D721Med (cell line): ENCODE data around the gene TMEM33.

Experiments
- DNase-seq: peaks from one replicate; pipeline ENCODE4 v3.0.0; 2011; ENCODE audit warnings: low spot score; ENCODE audit not compliant: insufficient read length
- FAIRE-seq: peaks from 2 replicates; lab custom pipeline; 2011; peaks lifted over from hg19 to GRCh38; lab: Jason Lieb, UNC
- TF ChIP-seq, protein P1 (sequence below): IDR thresholded peaks from 2 replicates; pipeline ENCODE4 v1.5.1; 2012; ENCODE audit warnings: mild to moderate bottlenecking, control low read depth; ENCODE audit not compliant: insufficient read depth; ENCODE audit errors: missing control alignments

Gene TMEM33

DNA sequence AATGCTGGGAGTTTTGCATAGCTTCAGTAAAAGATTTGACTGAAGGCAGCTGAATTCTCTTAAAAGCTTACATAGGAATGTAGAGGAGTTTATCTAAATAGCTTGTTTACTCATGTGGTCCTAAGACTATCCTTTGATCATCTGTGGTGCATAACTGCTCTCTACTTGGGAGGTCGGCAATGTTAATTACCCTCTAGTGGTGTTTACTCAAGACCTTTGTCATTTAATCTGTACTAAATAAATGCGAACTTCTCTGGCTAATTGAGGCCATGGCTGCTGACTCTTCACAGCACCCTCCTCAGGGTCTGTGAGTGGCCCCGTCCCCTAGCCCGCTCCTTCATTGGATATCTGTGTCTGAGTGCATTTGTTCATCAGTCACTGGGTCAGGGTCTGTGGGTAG lies 13.8 kb upstream of the TMEM33 start:
- FAIRE-seq (no peak), DNase-seq (no peak)
- TF ChIP-seq, protein P1, sequence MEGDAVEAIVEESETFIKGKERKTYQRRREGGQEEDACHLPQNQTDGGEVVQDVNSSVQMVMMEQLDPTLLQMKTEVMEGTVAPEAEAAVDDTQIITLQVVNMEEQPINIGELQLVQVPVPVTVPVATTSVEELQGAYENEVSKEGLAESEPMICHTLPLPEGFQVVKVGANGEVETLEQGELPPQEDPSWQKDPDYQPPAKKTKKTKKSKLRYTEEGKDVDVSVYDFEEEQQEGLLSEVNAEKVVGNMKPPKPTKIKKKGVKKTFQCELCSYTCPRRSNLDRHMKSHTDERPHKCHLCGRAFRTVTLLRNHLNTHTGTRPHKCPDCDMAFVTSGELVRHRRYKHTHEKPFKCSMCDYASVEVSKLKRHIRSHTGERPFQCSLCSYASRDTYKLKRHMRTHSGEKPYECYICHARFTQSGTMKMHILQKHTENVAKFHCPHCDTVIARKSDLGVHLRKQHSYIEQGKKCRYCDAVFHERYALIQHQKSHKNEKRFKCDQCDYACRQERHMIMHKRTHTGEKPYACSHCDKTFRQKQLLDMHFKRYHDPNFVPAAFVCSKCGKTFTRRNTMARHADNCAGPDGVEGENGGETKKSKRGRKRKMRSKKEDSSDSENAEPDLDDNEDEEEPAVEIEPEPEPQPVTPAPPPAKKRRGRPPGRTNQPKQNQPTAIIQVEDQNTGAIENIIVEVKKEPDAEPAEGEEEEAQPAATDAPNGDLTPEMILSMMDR, result no peak

DNA sequence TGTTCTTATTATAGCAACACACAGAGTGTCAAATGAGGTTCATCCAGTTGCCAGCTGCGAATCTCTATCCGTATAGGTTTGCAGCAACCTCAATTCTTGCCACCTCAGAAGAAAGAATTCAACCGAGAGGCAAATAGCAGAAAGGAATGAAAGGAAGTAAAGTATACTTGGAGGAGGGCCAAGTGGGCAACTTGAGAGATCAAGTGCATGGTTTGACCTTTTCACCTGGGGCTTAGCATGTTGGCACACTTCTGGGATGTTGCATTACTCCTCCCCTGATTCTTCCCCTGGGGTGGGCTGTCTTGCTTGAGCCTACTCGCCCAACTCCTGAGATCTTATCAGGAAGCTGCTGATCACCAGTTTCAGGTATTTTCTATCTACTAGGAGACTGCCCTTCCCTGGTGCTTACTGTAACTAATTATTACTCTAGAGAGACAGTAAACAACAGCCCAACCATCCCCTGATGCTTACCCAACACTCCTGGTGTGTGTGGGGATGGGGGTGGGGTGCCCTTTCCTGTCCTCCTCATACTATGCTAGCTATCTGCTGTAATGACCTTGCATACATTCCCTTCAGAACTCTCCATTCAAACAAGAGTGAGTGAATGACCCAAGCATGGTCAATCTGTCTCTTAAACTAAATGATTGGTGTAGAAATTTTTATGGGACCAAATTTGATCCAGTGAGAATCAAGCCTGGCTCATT lies 7.3 kb upstream of the TMEM33 start:
- TF ChIP-seq, protein P1, result no peak
- no peak for FAIRE-seq
- no peak for DNase-seq

DNA sequence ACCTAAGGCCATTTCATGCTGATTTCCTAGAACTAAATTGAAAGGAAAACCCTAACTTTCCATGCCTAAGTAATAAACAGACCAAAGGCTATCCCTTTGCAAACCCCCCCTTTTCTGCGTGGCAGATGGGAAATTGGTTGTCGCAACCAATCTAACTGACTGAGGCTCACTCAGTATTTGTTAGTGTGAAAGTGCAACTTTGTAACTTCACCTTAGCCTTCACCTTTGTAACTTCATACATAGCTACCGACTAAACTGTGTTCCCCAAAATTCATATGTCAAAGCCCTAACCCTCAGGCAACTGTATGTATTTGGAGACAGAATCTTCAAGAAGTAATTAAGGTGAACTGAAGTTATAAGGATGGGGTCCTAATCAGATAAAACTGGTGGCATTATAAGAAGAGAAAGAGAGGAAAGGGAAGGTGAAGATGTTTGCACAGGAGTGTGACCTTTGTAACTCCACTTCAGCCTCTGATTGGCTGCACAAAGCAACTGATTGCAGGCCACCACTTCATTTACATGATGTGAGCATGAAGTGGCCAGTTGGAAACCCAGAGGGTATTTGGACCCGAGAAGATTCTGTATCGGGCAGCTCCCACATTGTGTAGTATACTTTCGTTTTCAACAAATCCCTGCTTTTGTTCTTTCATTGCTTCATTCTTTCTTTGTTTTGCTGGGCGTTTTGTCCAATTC lies 4.9 kb upstream of the TMEM33 start:
- DNase-seq, result no peak

DNA sequence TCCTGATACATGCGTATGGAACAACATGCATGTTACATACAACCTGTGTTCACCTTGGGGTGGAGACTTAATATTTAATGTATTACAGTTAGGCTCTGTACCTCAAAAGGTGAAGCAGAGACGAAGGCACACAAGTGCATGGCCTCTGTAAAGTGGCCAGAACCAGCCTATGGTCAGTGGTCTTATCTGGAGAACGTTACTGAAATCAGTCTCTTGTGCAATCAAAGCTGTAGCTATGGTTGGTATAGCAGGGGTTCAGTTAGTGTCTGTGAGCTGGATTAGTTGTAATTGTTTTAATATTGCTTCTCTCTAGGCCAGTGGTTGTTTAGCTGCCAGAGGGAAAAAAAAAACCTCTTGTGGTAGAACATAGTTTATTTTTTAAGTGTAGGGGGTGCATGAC lies 2.2 kb upstream of the TMEM33 start:
- TF ChIP-seq, protein P1, result no peak
- DNase-seq (no peak), FAIRE-seq (no peak)

More for the DNA sequence above, 4.9 kb upstream of the TMEM33 start:
- FAIRE-seq, result no peak
- TF ChIP-seq, protein P1, result no peak

DNA sequence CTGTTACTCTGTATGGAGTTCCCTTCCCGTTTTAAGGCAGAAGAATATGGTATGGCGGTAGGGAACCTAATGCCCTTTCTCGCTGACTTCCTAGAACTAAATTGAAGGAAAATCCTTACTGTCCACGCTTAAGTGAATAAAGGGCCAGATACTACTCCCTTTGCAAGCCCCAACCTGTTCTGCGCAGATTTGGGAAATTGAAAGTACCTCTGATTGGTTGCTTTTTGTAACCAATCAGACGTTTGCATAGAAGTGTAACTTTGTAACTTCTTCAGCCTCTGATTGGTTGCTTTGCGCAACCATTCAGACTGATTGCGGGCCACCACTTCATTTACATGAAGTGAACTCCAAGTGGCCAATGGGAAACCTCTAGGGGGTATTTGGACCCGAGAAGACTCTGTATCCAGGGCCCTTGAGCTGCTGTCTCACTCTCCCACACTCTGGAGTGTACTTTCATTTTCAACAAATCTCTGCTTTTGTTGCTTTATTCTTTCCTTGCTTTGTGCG lies 1.2 kb upstream of the TMEM33 start:
- FAIRE-seq (no peak), DNase-seq (no peak)
- TF ChIP-seq, protein P1, result no peak

DNA sequence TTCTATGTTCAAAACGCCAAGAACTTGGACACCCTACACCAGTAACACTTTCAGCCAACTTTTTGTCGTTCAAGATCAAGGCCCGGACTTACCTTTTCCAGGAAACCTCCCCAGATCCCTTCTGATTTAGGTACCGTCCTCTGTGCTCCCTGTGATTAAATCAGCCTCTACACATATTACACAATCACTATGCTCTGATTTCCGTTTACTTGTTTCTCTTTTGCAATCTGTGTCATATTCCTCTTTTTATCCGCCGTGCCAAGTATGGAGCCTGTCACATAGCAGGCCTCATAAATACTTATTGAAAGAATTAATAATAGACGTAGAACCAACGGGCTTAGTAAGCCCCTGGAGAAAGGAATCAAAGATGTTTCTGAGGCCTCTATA lies 722 bp upstream of the TMEM33 start:
- TF ChIP-seq, protein P1, result no peak
- no peak for DNase-seq
- no peak for FAIRE-seq

DNA sequence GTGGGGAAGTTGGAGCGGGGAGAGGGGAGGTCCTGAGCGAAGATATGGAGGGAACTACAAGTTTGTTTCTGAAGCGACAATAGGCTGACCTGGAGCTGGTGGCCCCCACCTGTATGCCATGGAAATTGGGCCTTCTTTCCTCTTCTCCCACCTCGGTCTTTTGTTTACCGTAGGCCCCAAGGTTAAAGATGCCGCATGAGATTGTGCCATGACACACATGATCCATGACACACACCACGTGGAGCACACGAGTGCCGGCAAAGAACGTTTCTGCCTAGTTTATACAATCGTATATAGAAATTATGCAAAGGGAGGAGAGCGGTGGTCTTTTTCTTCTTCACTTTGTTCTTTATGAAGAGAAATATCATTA lies 408 bp downstream of the TMEM33 start:
- no peak for DNase-seq
- TF ChIP-seq, protein P1, result no peak
- no peak for FAIRE-seq
